ENCODE data around the gene LRRC4C.

The LRRC4C gene

DNA sequence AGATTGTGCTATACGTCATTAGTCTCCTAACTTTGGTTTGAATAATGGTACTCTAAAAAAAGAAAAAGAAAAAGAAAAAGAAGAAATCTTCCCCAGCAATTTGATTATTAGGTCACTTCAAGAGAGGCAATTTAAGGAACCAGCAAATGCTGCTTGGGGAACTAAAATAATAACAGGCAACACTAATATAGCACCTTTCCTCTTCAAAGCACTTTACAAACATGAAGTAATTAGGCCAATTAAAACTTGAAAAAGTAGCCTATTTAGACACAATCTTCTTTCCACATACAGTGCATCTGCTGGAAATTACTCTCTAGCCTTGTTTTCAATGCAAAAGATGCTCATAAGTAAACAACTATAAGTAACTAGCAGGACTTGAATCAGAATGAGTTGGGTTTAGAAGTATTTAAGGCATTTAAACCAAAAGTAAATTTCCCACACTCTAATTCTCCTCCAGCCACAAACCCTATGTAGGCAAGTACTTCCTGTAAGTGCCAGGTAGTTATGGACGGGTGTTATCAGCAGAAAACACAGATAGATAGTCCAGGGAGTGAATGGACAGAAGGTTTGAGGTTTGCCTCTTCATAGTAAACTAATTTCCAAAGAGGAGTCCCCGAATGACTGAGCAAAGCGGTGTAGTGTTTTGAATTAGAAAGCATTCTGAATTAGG lies 44.5 kb downstream of the LRRC4C start:
- TF ChIP-seq, protein P1, sequence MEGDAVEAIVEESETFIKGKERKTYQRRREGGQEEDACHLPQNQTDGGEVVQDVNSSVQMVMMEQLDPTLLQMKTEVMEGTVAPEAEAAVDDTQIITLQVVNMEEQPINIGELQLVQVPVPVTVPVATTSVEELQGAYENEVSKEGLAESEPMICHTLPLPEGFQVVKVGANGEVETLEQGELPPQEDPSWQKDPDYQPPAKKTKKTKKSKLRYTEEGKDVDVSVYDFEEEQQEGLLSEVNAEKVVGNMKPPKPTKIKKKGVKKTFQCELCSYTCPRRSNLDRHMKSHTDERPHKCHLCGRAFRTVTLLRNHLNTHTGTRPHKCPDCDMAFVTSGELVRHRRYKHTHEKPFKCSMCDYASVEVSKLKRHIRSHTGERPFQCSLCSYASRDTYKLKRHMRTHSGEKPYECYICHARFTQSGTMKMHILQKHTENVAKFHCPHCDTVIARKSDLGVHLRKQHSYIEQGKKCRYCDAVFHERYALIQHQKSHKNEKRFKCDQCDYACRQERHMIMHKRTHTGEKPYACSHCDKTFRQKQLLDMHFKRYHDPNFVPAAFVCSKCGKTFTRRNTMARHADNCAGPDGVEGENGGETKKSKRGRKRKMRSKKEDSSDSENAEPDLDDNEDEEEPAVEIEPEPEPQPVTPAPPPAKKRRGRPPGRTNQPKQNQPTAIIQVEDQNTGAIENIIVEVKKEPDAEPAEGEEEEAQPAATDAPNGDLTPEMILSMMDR (IDR thresholded peaks at IDR 0.05; ENCODE audit: insufficient read depth, low read length, poor library complexity, severe bottlenecking): no peak
- peak; percentile 51 for DNase-seq (ENCODE audit: extremely low read depth, insufficient read length)
- H3K36me3 ChIP-seq (ENCODE audit: control insufficient read depth, insufficient read depth, low read length): no peaks in the 10 kb centered on the region

DNA sequence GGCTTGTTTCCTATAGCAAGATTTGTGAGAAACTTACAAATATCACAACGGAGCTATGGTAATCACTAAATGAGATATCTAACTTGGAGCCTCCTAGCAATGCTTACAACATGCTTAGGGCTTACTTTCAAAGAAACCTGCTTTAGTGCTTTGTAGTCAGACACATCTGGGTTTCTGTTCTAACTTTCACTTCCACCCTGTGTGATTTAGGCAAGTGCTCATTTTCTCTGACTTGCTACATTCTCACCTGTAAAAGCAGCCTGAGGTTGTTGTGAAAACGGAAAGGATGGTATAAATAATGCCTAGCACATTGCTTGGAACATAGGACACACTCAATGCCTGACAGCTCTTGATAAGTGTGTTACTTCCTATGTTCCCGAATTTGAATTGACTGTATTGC lies 45.6 kb downstream of the LRRC4C start:
- DNase-seq (ENCODE audit: extremely low read depth, insufficient read length): peak; percentile 70
- no peaks in the 10 kb centered on the region for H3K27me3 ChIP-seq (replicated peaks; ENCODE audit: control insufficient read depth, insufficient read depth, low read length)
- H3K4me3 ChIP-seq (replicated peaks; ENCODE audit: low read depth, low read length): no peak overlapping the region
- TF ChIP-seq, protein P1 (IDR thresholded peaks at IDR 0.05; ENCODE audit: insufficient read depth, low read length, poor library complexity, severe bottlenecking): no peak
- no peaks in the 10 kb centered on the region for H3K36me3 ChIP-seq (ENCODE audit: control insufficient read depth, insufficient read depth, low read length)

More for the DNA sequence above, 44.5 kb downstream of the LRRC4C start:
- Histone ChIP-seq H3K4me3 (replicated peaks; ENCODE audit: low read depth, low read length) (no peak overlapping the region), H3K27me3 (replicated peaks; ENCODE audit: control insufficient read depth, insufficient read depth, low read length) (no peaks in the 10 kb centered on the region)

DNA sequence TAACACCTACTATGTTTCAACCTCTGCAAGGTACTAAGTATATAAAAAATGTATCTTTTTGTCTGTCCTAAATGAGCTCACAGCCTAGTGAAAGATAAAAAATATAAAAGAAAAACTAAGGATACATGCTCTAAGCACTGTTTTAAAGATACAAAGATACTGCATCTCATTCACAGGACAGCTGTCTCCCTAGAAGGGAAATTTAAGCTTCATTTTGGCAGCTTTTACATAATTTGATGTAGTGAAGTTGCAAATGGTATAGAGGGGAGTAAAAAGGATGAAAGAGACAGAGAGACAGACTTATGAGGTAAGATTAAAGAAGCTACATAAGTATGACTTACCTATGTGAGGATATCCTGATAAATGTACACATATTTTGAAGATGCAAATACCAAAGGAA lies 53.6 kb downstream of the LRRC4C start:
- DNase-seq (ENCODE audit: extremely low read depth, insufficient read length): no peak
- no peak overlapping the region for H3K4me3 ChIP-seq (replicated peaks; ENCODE audit: low read depth, low read length)
- TF ChIP-seq, protein P1 (IDR thresholded peaks at IDR 0.05; ENCODE audit: insufficient read depth, low read length, poor library complexity, severe bottlenecking): no peak
- H3K36me3 ChIP-seq (ENCODE audit: control insufficient read depth, insufficient read depth, low read length): no peaks in the 10 kb centered on the region
- H3K27me3 ChIP-seq (replicated peaks; ENCODE audit: control insufficient read depth, insufficient read depth, low read length): no peaks in the 10 kb centered on the region

DNA sequence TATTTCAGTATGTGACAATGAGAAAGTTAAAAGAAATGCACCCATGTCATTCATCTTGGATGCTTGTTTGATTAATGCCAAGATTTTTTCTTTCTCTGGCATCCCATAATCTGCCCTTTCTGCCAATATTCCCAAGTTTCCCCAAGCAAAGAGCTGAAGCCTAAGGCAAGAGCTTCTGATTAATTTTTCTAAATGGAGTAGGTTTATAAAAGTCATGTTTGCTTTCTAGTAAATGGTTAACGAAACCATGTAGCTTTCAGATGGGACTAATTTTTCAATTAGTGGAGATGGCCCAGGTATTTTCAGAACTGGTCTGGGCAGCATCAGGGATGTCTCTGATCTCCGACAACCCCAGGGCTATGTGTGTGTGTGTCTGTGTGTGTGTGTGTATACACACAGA lies 55.3 kb downstream of the LRRC4C start:
- Histone ChIP-seq H3K27me3 (replicated peaks; ENCODE audit: control insufficient read depth, insufficient read depth, low read length) (no peaks in the 10 kb centered on the region), H3K36me3 (ENCODE audit: control insufficient read depth, insufficient read depth, low read length) (no peaks in the 10 kb centered on the region), H3K4me3 (replicated peaks; ENCODE audit: low read depth, low read length) (no peak overlapping the region)
- no peak for DNase-seq (ENCODE audit: extremely low read depth, insufficient read length)
- TF ChIP-seq, protein P1 (IDR thresholded peaks at IDR 0.05; ENCODE audit: insufficient read depth, low read length, poor library complexity, severe bottlenecking): no peak

DNA sequence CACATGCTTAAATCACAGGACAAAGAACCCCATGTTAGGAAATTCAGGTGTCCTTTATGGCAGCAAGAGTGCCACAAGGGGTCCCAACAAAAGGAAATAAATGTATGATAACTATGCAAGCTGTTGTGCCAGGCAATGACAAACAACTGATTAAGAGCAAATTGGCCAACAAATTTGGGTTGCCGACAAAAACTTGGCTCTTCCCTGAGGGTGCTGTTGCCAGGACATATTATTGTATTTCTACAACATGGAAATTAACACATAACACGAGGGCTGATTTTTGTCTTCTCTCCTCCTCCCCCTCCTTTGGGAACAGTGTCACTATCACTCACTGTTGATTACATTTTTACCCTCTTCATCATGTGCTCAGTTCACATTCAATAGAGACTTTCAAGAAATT lies 56.0 kb downstream of the LRRC4C start:
- no peak overlapping the region for H3K4me3 ChIP-seq (replicated peaks; ENCODE audit: low read depth, low read length)
- no peaks in the 10 kb centered on the region for H3K36me3 ChIP-seq (ENCODE audit: control insufficient read depth, insufficient read depth, low read length)
- DNase-seq (ENCODE audit: extremely low read depth, insufficient read length): no peak
- no peaks in the 10 kb centered on the region for H3K27me3 ChIP-seq (replicated peaks; ENCODE audit: control insufficient read depth, insufficient read depth, low read length)
- TF ChIP-seq, protein P1 (IDR thresholded peaks at IDR 0.05; ENCODE audit: insufficient read depth, low read length, poor library complexity, severe bottlenecking): no peak
